ENCODE results near the gene PXT1.
A peak's percentile ranks its signal among the peaks of the same experiment; 100 is the strongest.

PXT1 gene

GRCh38 chr6:36431197-36431596 lies 11.5 kb downstream of the PXT1 start:
- no peak for DNase-seq
- Histone ChIP-seq H2AK5ac (ENCODE audit: low read length) (no peak overlapping the region), H4K8ac (ENCODE audit: low read depth, low read length) (no peak overlapping the region), H3K79me1 (ENCODE audit: low read length) (no peaks in the 10 kb centered on the region), H2BK15ac (replicated peaks; ENCODE audit: low read depth) (no peak overlapping the region), H3K79me2 (ENCODE audit: control insufficient read depth, insufficient read depth, low read length) (no peaks in the 10 kb centered on the region), H3K23ac (ENCODE audit: low read length) (no peak overlapping the region), H3K4me2 (ENCODE audit: low read length) (no peak overlapping the region), H2BK5ac (ENCODE audit: low read length) (no peak overlapping the region), H3K4me1 (ENCODE audit: control insufficient read depth, low read depth, low read length) (no peaks in the 10 kb centered on the region), H3K9ac (ENCODE audit: low read length) (no peak overlapping the region), H3K4ac (ENCODE audit: low read depth, low read length) (no peak overlapping the region), H3K27me3 (ENCODE audit: insufficient read depth, low read length, poor library complexity) (no peaks in the 10 kb centered on the region), H3K36me3 (ENCODE audit: control insufficient read depth, insufficient read depth, low read length) (no peaks in the 10 kb centered on the region), H3K27ac (ENCODE audit: low read depth, low read length) (no peak overlapping the region), H3K18ac (ENCODE audit: low read length) (no peak overlapping the region), H2BK120ac (ENCODE audit: low read depth, low read length) (no peak overlapping the region), H3K56ac (ENCODE audit: low read length) (no peak overlapping the region), H4K5ac (ENCODE audit: low read length) (no peak overlapping the region), H3K4me3 (ENCODE audit: low read length) (no peak overlapping the region)
- WGBS (ENCODE audit: extremely low coverage, insufficient coverage, low lambda C conversion rate) = no CpG with 5 or more reads among the region's 4 CpGs

- no peak overlapping the region for H3K4me3 ChIP-seq (ENCODE audit: low read length)
- no peak overlapping the region for H2BK15ac ChIP-seq (replicated peaks; ENCODE audit: low read depth)
- WGBS (ENCODE audit: extremely low coverage, insufficient coverage, low lambda C conversion rate) = 100% methylated on average over 1 of the region's 2 CpGs
- no peak overlapping the region for H4K5ac ChIP-seq (ENCODE audit: low read length)
- no peak overlapping the region for H4K8ac ChIP-seq (ENCODE audit: low read depth, low read length)
- no peak overlapping the region for H2BK120ac ChIP-seq (ENCODE audit: low read depth, low read length)
- no peaks in the 10 kb centered on the region for H3K4me1 ChIP-seq (ENCODE audit: control insufficient read depth, low read depth, low read length)
- H3K79me1 ChIP-seq (ENCODE audit: low read length) = no peaks in the 10 kb centered on the region
- H3K56ac ChIP-seq (ENCODE audit: low read length) = no peak overlapping the region
- no peaks in the 10 kb centered on the region for H3K79me2 ChIP-seq (ENCODE audit: control insufficient read depth, insufficient read depth, low read length)
- H3K9ac ChIP-seq (ENCODE audit: low read length) = no peak overlapping the region
- H3K4ac ChIP-seq (ENCODE audit: low read depth, low read length) = no peak overlapping the region
- H3K23ac ChIP-seq (ENCODE audit: low read length) = no peak overlapping the region
- no peak overlapping the region for H3K27ac ChIP-seq (ENCODE audit: low read depth, low read length)
- no peak overlapping the region for H3K18ac ChIP-seq (ENCODE audit: low read length)
- DNase-seq = peak; percentile 74
- no peaks in the 10 kb centered on the region for H3K36me3 ChIP-seq (ENCODE audit: control insufficient read depth, insufficient read depth, low read length)
- H2BK5ac ChIP-seq (ENCODE audit: low read length) = no peak overlapping the region
- no peak overlapping the region for H3K4me2 ChIP-seq (ENCODE audit: low read length)
- H3K27me3 ChIP-seq (ENCODE audit: insufficient read depth, low read length, poor library complexity) = no peaks in the 10 kb centered on the region
- no peak overlapping the region for H2AK5ac ChIP-seq (ENCODE audit: low read length)
These were observed 12.3 kb downstream of the PXT1 start for GRCh38 chr6:36430351-36430750.

- H2BK15ac ChIP-seq (replicated peaks; ENCODE audit: low read depth) = no peak overlapping the region
- H2AK5ac ChIP-seq (ENCODE audit: low read length) = no peak overlapping the region
- H2BK120ac ChIP-seq (ENCODE audit: low read depth, low read length) = no peak overlapping the region
- no peaks in the 10 kb centered on the region for H3K36me3 ChIP-seq (ENCODE audit: control insufficient read depth, insufficient read depth, low read length)
- no peak overlapping the region for H2BK5ac ChIP-seq (ENCODE audit: low read length)
- H3K56ac ChIP-seq (ENCODE audit: low read length) = no peak overlapping the region
- H3K9ac ChIP-seq (ENCODE audit: low read length) = no peak overlapping the region
- no peak overlapping the region for H3K18ac ChIP-seq (ENCODE audit: low read length)
- H3K4me1 ChIP-seq (ENCODE audit: control insufficient read depth, low read depth, low read length) = no peaks in the 10 kb centered on the region
- DNase-seq = no peak
- H3K4me2 ChIP-seq (ENCODE audit: low read length) = no peak overlapping the region
- H3K23ac ChIP-seq (ENCODE audit: low read length) = no peak overlapping the region
- WGBS (ENCODE audit: extremely low coverage, insufficient coverage, low lambda C conversion rate) = no CpG with 5 or more reads among the region's 4 CpGs
- no peaks in the 10 kb centered on the region for H3K79me2 ChIP-seq (ENCODE audit: control insufficient read depth, insufficient read depth, low read length)
- no peak overlapping the region for H3K4me3 ChIP-seq (ENCODE audit: low read length)
- peaks cover under 1% of the 10 kb centered on the region for H3K27me3 ChIP-seq (ENCODE audit: insufficient read depth, low read length, poor library complexity)
- no peak overlapping the region for H4K5ac ChIP-seq (ENCODE audit: low read length)
- no peak overlapping the region for H3K27ac ChIP-seq (ENCODE audit: low read depth, low read length)
- no peak overlapping the region for H4K8ac ChIP-seq (ENCODE audit: low read depth, low read length)
- H3K79me1 ChIP-seq (ENCODE audit: low read length) = no peaks in the 10 kb centered on the region
- no peak overlapping the region for H3K4ac ChIP-seq (ENCODE audit: low read depth, low read length)
These were observed 13.7 kb downstream of the PXT1 start for GRCh38 chr6:36428911-36429310.

- Histone ChIP-seq H3K36me3 (ENCODE audit: control insufficient read depth, insufficient read depth, low read length) (no peaks in the 10 kb centered on the region), H2BK120ac (ENCODE audit: low read depth, low read length) (no peak overlapping the region), H3K79me2 (ENCODE audit: control insufficient read depth, insufficient read depth, low read length) (no peaks in the 10 kb centered on the region), H3K23ac (ENCODE audit: low read length) (no peak overlapping the region), H3K18ac (ENCODE audit: low read length) (no peak overlapping the region), H3K27me3 (ENCODE audit: insufficient read depth, low read length, poor library complexity) (peaks cover 1% of the 10 kb centered on the region), H3K9ac (ENCODE audit: low read length) (no peak overlapping the region), H3K4me1 (ENCODE audit: control insufficient read depth, low read depth, low read length) (peaks cover 1% of the 10 kb centered on the region), H3K4me2 (ENCODE audit: low read length) (no peak overlapping the region), H3K79me1 (ENCODE audit: low read length) (no peaks in the 10 kb centered on the region), H3K4me3 (ENCODE audit: low read length) (no peak overlapping the region), H4K8ac (ENCODE audit: low read depth, low read length) (no peak overlapping the region), H3K27ac (ENCODE audit: low read depth, low read length) (no peak overlapping the region), H3K4ac (ENCODE audit: low read depth, low read length) (no peak overlapping the region), H2BK15ac (replicated peaks; ENCODE audit: low read depth) (no peak overlapping the region), H2AK5ac (ENCODE audit: low read length) (no peak overlapping the region), H4K5ac (ENCODE audit: low read length) (no peak overlapping the region), H3K56ac (ENCODE audit: low read length) (no peak overlapping the region), H2BK5ac (ENCODE audit: low read length) (no peak overlapping the region)
- no peak for DNase-seq
- no CpG with 5 or more reads among the region's 3 CpGs for WGBS (ENCODE audit: extremely low coverage, insufficient coverage, low lambda C conversion rate)
These were observed 16.0 kb downstream of the PXT1 start for GRCh38 chr6:36426622-36427021.

- H3K4me2 ChIP-seq (ENCODE audit: low read length) = peak overlapping the region; percentile 92
- peaks cover 1% of the 10 kb centered on the region for H3K27me3 ChIP-seq (ENCODE audit: insufficient read depth, low read length, poor library complexity)
- H2BK120ac ChIP-seq (ENCODE audit: low read depth, low read length) = no peak overlapping the region
- no peaks in the 10 kb centered on the region for H3K36me3 ChIP-seq (ENCODE audit: control insufficient read depth, insufficient read depth, low read length)
- no peak overlapping the region for H4K8ac ChIP-seq (ENCODE audit: low read depth, low read length)
- peaks cover 1% of the 10 kb centered on the region for H3K4me1 ChIP-seq (ENCODE audit: control insufficient read depth, low read depth, low read length)
- H3K27ac ChIP-seq (ENCODE audit: low read depth, low read length) = no peak overlapping the region
- H2BK5ac ChIP-seq (ENCODE audit: low read length) = no peak overlapping the region
- H3K79me2 ChIP-seq (ENCODE audit: control insufficient read depth, insufficient read depth, low read length) = no peaks in the 10 kb centered on the region
- peak overlapping the region; percentile 31 for H2AK5ac ChIP-seq (ENCODE audit: low read length)
- H3K9ac ChIP-seq (ENCODE audit: low read length) = peak overlapping the region; percentile 92
- H4K5ac ChIP-seq (ENCODE audit: low read length) = no peak overlapping the region
- WGBS (ENCODE audit: extremely low coverage, insufficient coverage, low lambda C conversion rate) = no CpG with 5 or more reads among the region's 51 CpGs
- peak overlapping the region; percentile 97 for H3K56ac ChIP-seq (ENCODE audit: low read length)
- peak; percentile 99 for DNase-seq
- H3K79me1 ChIP-seq (ENCODE audit: low read length) = no peaks in the 10 kb centered on the region
- H3K4me3 ChIP-seq (ENCODE audit: low read length) = peak overlapping the region; percentile 76
- no peak overlapping the region for H3K23ac ChIP-seq (ENCODE audit: low read length)
- no peak overlapping the region for H2BK15ac ChIP-seq (replicated peaks; ENCODE audit: low read depth)
- H3K4ac ChIP-seq (ENCODE audit: low read depth, low read length) = no peak overlapping the region
- H3K18ac ChIP-seq (ENCODE audit: low read length) = no peak overlapping the region
These were observed 19.4 kb downstream of the PXT1 start for GRCh38 chr6:36423101-36423824.

- Histone ChIP-seq H3K56ac (ENCODE audit: low read length) (peak overlapping the region; percentile 81), H4K8ac (ENCODE audit: low read depth, low read length) (no peak overlapping the region), H3K79me1 (ENCODE audit: low read length) (no peaks in the 10 kb centered on the region), H3K4me3 (ENCODE audit: low read length) (no peak overlapping the region), H3K79me2 (ENCODE audit: control insufficient read depth, insufficient read depth, low read length) (no peaks in the 10 kb centered on the region), H3K23ac (ENCODE audit: low read length) (no peak overlapping the region), H3K4me1 (ENCODE audit: control insufficient read depth, low read depth, low read length) (peaks cover 1% of the 10 kb centered on the region), H3K27ac (ENCODE audit: low read depth, low read length) (no peak overlapping the region), H2BK5ac (ENCODE audit: low read length) (no peak overlapping the region), H2BK15ac (replicated peaks; ENCODE audit: low read depth) (no peak overlapping the region), H3K4ac (ENCODE audit: low read depth, low read length) (no peak overlapping the region), H4K5ac (ENCODE audit: low read length) (no peak overlapping the region), H3K27me3 (ENCODE audit: insufficient read depth, low read length, poor library complexity) (peaks cover 1% of the 10 kb centered on the region), H3K36me3 (ENCODE audit: control insufficient read depth, insufficient read depth, low read length) (no peaks in the 10 kb centered on the region), H2BK120ac (ENCODE audit: low read depth, low read length) (no peak overlapping the region), H2AK5ac (ENCODE audit: low read length) (no peak overlapping the region), H3K9ac (ENCODE audit: low read length) (peak overlapping the region; percentile 51), H3K18ac (ENCODE audit: low read length) (no peak overlapping the region), H3K4me2 (ENCODE audit: low read length) (no peak overlapping the region)
- DNase-seq = no peak
- 100% methylated on average over 1 of the region's 4 CpGs for WGBS (ENCODE audit: extremely low coverage, insufficient coverage, low lambda C conversion rate)
These were observed 19.9 kb downstream of the PXT1 start for GRCh38 chr6:36422714-36423100.
